Cerebellar nuclear complex (tissue), 1 donor: ENCODE results near the gene PRPF31.
"Not testable (repeated sequence)": the region's sequence is repeated elsewhere in the genome, so short reads cannot be mapped to it uniquely, and the experiment has no call there.

Experiments used
- DNase-seq, 2 experiments: peaks; one replicate each; lab custom pipeline; 2025; lab: John Stamatoyannopoulos, UW

PRPF31 gene

DNA sequence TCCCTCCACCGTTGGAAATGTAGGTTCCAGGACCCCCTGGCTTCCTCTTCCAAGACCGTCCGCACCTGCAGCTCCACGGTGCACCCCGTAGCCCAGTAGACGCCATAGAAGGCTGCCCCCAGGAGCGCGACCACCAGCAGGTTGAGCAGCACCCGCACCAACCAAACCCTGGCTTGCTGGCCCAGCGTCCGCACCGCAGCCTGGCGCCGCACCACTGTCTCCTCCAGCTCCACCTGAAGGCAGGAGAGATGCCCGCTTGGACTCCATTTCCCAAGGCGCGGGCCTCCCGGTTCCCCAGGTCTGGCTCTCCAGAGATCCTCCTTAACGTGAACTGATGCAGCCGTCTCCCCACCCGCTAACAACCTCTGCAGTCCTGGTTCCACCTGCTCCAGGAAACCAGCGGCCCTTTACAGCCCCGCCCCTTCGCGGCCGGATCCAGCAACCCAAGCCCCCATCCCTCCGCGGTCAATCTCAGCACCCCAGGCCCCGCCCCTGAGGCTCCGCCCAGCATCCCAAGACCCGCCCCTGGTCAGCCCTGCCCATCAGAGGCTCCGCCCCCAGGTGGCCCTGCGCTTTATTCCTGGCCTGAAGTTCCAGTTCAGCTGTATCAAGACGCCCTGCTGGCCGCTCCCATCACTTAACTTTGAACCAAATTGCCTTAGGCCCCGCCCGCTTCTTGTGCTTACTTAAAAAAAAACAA, 49.0 kb downstream of the PRPF31 start:
- DNase-seq, result no peak

DNA sequence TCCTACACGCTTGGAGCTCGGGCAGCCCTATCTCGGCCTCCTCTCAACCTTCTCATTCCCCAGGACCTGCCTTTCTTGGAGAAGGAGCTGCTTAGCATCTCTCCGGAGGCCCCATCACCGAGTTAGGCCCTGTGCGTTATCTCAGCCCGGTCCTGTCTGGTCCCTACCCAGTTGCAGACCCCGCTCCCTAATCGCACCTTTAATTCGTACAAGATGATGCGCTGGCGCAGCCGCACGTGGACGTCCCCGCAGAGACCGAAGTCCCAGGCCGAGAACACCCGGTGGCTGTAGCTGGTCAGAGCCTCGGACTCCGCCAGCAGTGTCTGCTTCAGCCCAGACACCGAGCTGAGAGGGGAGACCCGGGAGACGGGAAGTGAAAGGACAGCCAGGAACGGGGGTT, 49.7 kb downstream of the PRPF31 start:
- DNase-seq, result no peak

- DNase-seq, result peak in 1 of 2 experiments; percentile 22
Observed at GRCh38 chr19:54168174-54168917, 52.8 kb downstream of the PRPF31 start.

DNA sequence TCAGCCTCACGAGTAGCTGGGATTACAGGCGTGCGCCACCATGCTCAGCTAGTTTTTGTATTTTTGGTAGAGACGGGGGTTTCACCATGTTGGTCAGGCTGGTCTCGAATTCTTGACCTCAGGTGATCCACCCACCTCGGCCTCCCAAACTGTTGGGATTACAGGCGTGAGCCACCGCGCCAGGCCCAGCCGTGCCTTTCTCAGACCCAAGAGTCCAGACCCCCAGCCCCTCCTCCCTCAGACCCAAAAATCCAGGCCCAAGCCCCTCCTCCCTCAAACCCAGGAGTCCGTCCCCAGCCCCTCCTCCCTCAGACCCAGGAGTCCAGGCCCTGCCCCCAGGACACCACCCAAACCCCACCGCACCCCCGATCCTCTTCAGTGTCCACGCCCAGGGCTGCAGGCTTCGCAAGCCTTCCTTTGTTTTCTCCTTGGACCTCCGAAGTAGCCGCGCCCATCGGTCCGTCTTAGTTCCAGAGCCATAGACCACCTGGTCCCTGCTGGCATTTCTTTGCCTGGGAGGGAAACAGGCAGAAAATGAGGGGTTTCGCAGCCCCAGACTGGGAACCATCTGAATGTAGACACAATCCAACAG, 53.7 kb downstream of the PRPF31 start:
- no peak for DNase-seq

GRCh38 chr19:54171736-54172431, 56.3 kb downstream of the PRPF31 start:
- not testable (repeated sequence) for DNase-seq

DNA sequence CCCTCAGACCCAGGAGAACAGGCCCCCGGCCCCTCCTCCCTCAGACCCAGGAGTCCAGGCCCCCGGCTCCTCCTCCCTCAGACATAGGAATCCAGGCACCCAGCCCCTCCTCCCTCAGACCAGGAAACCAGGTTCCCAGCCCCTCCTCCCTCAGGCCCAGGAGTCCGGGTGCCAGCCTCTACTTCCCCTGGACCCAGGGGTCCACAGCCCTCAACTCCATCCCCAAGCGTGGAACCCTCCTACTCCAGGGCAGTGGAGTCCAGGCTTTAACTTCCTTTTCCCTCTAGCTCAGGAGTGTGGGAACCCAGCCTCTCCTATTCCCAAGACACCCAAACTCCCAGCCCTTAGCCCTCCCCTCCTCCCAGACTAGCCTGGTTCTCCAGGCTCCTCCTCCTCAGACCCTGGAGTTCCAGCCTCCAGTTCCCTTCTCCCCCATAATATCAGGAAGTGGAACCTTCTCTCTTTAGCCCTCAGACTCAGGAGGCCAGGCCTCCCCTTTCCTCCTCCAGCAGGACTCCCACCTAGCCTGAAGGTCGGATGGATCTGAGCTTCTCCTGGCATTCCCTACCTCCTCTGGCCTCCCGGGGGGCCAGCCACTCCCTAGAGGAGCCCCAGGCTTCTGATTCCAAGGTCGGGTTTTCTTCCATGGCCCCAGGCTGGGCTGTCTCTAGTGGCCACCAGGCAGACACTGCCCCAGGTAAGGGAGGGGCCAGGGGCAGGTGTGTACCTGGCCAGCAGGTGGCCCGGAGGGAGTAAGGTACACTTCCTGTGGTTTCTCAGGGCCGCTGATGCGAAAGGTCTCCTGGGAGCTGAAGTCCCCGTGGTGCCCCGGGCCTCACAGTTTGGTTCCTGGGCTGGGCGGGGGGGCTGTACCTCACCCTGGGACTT, 57.2 kb downstream of the PRPF31 start, which contains the start of gene TMC4:
Gene TMC4 (minus strand): TSS at position 690 of the 888 bp plus-strand sequence. CDS start 43 bp downstream, at position 647.
- no peak for DNase-seq

DNA sequence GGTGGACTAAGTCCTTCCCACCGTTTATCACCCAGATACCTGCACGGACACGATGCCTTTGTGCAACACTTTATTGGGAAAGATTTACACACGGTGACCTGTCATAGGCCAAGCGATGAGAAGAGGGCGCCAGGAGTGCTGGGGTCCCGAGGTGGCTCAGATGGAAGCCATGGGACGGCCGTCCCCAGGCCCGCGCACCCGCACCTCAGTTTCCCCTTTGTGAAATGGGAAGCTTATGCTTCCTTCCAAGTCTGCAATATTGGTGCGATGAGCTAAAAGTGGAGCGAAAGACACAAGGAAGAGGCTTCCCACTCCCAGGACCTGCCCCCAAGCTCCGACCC, 57.8 kb downstream of the PRPF31 start:
- DNase-seq, result no peak

DNA sequence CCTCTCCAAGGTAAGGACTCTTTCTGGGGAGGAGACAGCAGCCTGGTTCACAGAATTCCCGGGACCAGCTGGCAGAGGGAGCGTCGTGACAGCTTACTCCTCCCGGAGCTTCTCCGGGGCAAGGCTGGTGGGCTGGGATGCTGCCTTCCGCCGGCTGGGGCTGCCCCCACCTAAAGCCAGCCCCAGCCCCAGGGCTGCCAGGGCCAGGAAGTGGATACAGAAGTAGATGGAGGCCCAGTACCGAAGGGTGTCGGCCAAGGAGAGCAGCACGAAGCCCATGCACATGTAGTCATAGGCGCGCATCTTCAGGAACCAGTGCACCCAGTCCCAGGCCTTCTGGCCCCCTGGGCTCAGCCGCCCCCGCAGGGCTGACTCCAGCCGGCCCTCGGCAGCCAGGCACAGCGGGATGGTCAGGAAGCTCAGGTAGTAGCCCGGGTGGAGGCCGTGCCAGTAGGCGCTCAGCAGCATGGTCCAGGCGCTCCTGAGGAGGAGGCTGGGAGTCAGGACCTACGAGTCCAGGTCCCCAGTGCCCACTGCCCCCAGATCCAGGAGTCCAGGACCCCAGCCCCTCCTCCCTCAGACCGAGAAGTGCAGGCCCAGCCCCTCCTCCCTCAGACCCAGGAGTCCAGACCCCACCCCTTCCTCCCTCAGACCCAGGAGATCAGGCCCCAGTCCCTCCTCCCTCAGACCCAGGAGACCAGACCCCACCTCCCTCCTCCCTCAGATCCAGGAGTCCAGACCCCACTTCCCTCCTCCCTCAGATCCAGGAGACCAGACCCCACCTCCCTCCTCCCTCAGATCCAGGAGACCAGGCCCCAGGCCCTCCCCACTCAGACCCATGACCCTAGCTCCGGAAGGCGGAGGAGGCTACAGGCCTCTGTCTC, 58.6 kb downstream of the PRPF31 start:
- DNase-seq, result no peak

DNA sequence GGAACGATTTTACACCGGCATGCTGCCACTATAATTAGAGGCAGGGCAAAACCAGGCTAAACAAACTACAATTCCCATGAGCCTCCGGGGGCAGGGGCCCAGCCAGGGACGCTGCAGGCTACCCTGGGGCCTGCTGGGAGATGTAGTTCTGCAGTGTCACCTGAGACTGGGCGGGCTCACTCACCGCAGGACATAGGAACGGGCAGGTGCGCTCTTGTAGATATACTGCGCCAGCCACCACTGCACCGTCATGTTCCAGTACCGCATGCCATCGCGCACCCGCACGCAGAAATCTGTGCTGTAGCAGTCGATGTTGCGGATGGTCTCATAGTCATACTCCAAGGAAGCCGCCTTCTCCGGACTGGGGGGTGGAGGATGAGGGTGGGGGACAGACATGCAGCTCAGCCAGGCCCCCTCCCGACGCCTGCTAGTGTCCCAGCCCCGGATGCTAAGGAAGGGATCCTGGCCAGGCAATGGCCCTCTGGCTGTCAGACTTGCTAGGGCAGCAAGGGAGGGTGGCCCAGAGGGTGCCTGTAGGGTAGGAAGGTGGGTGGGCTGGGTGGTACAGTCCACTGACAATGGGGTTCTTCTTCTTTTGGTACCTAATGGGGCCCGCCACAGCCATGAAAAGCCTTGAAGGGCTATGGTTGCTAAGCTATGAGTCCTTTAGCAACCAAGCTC, 63.2 kb downstream of the PRPF31 start:
- peak in 1 of 2 experiments; percentile 41 for DNase-seq

DNA sequence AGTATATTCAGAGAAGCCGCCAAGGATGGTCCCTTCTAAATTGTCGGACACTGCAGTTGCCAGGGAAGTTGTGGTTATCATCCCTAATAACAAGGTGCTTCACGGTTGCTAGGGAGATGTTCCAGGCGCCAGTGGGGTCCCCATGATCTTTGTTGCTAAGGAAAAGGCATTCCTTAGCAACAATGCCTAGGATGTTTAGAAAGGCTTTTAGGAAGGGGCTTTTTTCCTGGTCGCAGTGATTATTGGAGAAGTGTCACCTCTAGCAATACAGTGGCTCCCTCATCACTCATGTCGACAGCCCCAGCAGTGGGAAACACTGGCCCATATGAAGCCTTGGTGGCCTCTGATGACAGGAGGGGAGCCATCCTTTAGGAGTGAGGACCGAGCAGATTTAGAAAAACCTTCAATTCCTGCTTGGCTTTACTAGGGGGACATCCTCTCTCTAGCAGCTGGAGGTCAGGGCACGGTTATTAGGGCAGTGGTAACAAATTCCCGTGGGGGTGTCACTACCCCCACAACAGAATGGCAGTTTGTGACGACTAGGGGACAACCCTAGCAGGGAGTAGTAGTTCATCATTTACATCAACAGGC, 63.8 kb downstream of the PRPF31 start:
- no peak for DNase-seq

GRCh38 chr19:54179921-54180461, 64.4 kb downstream of the PRPF31 start:
- no peak for DNase-seq

GRCh38 chr19:54180691-54181091, 65.1 kb downstream of the PRPF31 start:
- no peak for DNase-seq
